GM19239 (cell line): Measurements from ENCODE around the gene COLQ.
"Not testable (repeated sequence)": the region's sequence is repeated elsewhere in the genome, so short reads cannot be mapped to it uniquely, and the experiment has no call there.

ENCODE experiments used
- DNase-seq: peaks from one replicate; pipeline ENCODE4 v3.0.0; 2011; ENCODE audit warnings: low spot score; ENCODE audit not compliant: insufficient read length
- FAIRE-seq: peaks from 2 replicates; lab custom pipeline; 2011; peaks lifted over from hg19 to GRCh38; lab: Jason Lieb, UNC

Gene COLQ

DNA sequence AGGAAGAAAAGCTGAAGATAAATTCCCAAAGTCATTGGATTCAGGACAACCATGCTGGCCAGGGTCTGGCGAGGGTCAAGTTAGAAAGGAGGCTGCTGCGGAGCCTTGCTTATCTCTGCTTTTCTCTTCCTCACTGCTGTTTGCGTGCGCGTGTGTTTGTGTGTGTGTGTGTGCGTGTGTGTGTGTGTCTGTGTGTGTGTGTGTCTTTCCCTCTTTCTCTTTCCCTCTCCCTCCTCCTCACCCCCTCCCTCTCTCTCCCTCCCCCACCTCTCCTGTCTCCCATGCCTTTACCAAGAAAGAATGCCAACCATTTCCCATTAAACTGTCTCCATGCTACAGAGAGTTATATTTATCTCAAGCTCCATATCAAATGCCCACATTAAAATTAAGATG lies at the start of gene COLQ:
Gene COLQ, minus strand, starts transcription at position 134 of the 393 bp plus-strand sequence. Its CDS starts 81 bp downstream, at position 53.
- FAIRE-seq, result no peak
- no peak for DNase-seq

DNA sequence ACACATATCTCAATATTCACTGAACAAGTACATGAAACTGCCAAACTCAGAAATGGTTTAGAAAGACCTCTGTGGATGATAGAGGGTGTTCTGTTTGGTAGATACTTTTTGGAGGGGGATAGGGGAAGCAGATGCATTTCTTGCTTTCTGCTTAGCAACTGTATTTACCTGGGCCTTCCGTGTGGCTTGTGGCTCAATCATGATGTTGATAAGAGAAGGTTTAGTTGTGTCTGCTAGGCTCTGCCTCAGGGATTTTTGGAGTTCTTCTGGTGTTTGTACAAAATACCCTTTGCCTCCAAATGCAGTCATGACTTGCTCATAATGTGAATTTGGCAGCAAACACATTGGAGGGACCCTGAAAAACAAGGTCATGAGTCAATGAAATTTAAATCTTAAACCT lies 41.7 kb upstream of the COLQ start:
- DNase-seq, result no peak
- FAIRE-seq, result no peak

DNA sequence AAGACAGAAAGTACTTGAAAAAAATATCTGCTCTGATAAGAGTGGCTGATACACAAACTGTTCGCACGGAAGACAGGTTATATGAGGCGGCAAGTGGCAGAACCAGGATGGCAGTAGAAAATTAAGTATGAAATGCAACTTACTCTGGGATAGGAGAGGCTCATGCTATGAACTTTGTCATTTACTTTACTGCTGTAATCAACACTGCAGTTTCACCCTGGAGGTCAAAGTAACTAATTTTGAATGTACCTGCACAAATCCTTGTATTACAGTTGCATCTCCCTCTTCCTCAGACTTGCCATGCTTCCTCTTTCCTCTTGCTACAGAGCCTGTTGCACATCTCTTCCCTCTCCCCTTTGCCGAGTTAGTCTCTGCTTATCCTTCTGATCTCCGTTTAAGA lies 41.1 kb upstream of the COLQ start:
- no peak for FAIRE-seq
- no peak for DNase-seq

DNA sequence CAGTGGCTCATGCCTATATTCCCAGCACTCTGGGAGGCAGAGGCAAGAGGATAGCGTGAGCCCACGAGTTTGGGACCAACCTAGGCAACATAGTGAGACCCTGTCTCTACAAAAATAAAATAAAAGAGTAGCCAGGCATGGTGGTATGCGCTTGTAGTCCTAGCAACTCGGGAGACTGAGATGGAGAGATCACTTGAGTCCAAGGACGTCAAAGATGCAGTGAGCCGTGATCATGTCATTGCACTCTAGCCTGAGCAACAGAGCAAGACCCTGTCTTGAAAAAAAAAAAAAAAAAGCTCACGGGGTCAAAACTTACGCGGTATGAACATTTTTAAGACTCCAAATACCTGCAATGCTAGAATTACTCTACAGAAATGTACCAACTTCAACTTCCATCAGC lies 37.1 kb upstream of the COLQ start:
- FAIRE-seq, result no peak
- no peak for DNase-seq

DNA sequence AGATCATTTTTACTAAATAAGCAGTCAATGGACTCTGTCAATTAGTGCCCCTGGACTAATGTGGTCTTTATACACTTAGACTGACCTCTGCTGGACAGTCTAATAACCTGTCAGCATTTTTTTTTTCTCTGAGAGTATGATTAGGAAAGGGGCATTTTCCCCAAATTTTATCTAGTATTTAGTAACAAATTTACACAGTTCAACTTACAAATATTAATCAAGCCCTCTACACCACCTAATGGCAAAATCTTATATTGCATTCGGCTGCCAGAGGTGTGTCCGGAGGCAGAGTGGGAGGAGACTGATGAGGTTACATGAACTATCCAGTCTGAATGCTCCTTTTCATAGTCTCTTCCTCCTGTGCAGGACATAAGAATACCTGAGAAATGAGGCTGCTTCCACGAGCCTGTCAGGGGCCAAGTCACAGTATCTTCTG lies 36.0 kb upstream of the COLQ start:
- DNase-seq (peak; percentile 15), FAIRE-seq (peak; percentile 90)

DNA sequence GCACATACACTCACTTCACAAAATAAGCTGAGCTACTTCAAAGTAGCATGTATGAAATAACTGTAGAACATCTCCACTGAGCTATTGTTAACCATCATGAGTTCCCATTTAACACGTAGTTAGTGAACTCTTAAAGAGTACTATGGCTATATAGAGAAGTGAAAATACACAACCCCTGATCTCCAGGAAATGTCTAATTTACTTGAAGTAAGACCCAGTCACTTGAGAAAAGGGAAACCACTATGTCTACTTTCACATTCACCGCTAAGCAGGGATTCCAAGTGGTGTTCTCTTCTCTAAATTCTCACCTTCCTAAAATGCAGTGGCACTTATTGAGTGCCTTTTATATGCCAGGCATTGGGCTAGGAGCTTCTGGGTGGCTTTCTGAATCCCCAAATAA lies 35.0 kb upstream of the COLQ start:
- FAIRE-seq (peak; percentile 92), DNase-seq (peak; percentile 9)

DNA sequence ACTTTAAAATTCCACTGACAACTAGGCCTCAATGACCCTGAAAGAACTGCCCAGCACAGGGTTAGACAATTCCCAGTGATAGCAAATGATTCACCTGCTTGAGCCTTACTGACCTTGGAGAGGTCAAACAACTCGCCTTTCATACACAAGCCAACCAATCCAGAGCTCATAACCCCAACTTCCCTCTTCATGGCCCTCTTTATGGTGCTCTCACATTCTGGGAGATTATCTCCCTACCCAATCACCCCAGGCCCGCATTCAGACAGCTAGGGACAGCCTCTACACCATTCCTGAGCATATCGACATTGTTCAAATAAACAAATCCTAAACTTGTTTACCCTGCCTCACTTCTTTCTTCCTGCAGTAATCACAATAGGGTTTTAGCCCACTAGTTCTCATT lies 32.2 kb upstream of the COLQ start:
- DNase-seq, result no peak
- FAIRE-seq, result no peak

DNA sequence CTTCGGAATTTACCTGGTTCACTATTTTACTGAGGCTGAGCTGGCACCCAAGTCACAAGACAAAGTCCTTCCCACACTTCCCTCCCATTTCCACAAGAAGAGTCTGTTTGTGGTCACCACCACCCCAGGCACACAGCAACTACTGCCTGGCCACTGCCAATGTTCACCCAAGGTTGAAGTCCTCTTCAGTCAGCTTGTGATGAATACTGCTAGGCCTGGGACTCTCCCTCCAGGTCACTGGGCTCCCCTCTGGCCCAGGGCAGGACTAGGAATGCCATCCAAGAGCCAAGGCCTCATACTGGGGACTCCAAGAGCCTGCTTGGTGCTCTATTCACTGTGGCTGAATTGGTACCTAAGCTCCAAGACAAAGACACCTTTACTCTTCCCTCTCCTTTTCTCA lies 30.4 kb upstream of the COLQ start:
- FAIRE-seq (no peak), DNase-seq (no peak)

DNA sequence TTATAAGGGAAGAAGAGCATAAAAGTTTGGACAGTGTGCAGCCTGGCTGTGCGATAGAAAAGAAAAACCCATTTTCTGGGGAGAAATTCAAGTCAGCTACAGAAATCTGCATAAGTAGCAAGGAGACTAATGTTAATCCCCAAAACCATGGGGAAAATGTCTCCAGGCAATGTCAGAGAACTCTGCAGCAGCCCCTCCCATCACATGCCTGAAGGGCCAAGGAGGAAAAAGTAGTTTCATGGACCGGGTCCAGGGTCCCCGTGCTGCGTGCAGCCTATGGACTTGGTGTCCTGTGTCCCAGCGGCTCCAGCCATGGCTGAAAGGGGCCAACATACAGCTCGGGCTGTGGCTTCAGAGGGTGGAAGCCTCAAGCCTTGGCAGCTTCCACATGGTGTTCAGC lies 28.3 kb upstream of the COLQ start:
- FAIRE-seq (no peak), DNase-seq (no peak)

DNA sequence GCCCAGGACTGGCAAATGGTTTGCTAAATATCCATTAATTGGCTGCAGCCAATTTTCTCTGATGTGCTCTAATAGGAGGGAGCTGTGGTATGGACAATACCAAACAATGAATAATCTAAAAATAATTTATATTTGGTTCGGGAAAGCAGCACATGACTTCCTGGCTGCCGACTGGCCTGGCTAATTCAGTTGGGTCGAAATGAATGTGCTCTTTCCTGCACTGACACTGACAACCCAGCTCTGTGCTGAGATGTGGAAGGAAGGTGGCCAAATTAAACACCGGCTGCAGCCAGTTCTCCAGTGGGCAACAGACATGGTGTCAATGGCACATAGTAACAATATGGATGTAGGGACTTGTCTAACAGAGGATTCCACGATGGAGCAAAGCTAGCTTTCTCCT lies 21.1 kb upstream of the COLQ start:
- no peak for DNase-seq
- FAIRE-seq, result no peak

DNA sequence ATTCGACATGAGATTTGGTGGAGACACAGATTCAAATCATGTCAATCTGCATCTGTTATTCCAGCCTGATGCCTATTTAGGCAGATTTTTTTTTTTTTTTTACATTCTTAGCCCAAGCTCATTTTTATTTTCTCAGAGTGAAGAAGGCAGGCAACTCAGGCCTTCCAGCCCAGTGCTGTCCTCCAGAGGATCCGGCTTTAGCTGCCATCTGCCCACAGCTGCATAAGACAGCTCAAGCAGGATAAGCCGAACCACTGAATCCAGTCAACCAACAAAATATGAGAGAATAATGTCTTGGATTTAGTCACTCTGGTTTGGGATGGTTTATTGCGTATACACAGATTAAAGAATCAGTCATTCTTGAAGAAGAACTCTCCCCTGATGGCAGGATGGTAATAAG lies 19.9 kb upstream of the COLQ start:
- no peak for DNase-seq
- FAIRE-seq, result no peak

DNA sequence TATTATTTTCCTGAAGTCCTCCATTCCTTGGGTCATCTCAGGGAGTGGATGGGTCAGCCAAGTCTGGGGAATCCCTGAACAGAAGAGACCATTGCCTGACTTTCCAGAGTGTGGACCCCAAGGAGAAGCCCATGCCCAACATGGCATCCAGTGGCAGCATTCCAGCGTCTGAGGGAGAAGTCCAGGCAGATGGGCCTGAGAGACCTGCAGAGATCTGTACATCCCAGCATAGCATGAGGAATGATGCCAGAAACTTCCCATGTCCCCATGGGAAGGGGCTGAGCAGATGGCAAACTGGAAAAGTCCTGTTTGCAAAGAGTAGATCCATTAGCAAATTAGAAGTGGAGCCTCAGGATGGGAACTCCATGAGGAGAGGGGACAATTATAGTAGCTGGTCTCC lies 17.6 kb upstream of the COLQ start:
- DNase-seq, result no peak
- no peak for FAIRE-seq

DNA sequence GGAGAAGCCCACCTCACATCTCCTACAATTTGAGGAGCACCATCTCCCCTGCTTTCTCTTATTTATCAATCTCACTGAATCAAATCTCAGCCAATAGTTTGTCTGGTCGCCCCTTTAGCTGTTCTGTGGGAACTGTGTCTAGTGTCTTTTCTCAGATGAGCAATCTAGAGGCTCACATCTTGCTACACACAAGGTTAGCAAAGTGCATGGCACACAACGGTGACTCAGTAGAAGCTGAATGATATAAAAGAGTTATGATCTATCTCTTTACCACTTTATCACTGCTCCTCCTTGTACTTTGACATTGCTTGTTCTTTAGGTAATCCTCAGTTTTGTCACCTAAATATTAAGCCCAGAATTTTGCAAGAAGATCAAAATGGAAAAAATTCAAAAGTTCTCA lies 16.8 kb upstream of the COLQ start:
- DNase-seq (no peak), FAIRE-seq (no peak)

DNA sequence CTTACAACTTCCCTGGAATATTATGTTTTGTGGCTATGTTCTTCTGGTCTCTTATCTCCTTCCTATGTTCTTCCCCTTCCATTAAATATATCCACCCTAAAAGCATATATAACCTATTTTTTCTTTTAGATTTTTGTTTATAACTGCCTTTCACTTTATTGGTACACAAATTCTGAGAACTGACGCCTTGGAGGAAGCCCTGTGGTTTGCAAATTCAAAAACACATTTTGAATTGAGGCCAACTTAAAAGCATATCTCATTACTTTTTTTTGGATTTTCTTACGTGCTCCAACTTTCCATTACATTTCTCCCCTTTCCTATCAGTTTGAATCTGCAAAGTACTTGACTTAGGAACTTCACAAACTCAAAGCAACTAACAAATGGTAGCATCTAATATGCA lies 15.3 kb upstream of the COLQ start:
- DNase-seq (no peak), FAIRE-seq (no peak)

DNA sequence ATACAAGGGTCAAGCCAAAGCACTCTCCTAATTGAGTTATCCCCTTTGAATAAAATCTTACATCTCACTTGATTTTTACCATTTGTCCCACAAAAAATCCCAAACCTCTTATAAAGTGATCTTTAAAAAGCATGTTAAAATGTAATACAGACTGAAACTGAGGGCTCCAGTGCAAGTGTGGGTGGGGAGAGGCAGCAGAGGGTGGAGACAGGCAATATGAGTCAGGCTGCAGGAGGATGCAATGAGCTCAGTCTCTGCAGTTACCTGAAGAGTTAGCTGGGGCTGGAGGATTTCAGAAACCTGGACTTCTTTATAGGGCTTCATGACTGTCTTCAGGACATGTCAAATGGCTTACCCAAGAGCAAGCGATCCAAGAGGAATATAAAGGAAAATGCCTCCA lies 14.2 kb upstream of the COLQ start:
- FAIRE-seq (no peak), DNase-seq (no peak)

DNA sequence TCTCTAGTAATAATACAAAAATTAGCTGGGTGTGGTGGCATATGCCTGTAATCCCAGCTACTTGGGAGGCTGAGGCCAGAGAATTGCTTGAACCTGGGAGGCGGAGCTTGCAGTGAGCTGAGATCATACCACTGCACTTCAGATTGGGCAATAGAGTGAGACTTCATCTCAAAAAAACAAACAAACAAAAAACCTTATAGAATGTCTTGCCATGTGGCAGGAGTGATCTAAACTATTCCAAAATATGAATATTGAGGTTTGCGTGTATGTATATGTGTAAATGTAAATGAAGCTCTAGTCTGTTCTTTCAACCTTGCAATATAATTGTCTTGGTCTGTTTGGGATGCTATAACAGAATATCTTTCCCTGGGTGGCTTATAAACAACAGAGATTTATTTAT lies 11.1 kb upstream of the COLQ start:
- DNase-seq, FAIRE-seq: not testable (repeated sequence)

DNA sequence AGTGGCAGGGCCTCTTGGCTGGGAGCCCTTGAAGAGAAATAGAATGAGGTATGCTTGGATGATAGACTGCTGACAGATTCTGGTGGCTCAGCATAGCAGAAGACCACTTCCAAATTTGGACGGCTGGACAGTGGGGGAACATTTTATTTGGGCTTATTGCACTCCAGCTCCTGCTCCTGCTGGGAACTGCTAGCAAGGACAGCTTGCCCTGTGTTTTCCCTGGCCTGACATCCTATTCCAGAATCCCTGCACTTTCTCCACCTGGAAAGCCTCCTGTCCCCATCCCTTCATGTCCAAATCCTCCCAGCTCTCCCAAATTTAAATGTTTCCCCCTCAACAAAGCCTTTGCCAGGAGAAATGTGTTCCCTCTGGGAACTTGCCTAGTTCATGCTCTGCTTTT lies 9.8 kb upstream of the COLQ start:
- no peak for DNase-seq
- no peak for FAIRE-seq

DNA sequence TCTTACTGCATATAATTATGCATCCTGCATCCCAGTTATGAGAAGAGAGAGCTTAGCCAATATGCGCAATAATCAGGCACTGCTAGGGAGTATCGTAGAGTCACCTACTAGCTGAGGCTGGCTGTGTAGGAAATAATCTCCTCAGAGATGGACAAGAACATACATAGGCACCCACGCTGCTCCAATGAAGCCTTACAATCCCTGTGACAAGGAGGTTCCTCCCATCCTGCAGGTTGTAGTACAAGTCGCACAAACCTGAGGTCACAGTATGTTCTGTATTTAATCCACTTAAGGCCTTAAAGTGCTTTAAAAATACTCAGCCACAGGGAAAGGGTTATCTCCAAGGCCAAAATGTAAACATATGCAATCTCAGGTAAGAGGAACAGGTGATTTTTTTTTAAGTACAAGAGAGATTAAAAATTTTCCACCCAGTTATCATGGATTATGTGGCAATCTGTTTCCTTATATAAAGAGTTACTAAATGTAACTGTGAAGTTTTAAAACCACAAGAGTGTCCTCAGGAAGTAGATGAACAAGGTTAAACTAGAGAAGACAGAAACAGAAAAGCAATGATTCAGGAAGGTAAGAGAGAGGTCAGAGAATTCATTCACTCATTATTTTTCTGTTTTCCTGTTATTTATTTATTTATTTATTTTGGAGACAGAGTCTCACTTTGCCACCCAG lies 7.5 kb upstream of the COLQ start:
- FAIRE-seq (no peak), DNase-seq (no peak)

DNA sequence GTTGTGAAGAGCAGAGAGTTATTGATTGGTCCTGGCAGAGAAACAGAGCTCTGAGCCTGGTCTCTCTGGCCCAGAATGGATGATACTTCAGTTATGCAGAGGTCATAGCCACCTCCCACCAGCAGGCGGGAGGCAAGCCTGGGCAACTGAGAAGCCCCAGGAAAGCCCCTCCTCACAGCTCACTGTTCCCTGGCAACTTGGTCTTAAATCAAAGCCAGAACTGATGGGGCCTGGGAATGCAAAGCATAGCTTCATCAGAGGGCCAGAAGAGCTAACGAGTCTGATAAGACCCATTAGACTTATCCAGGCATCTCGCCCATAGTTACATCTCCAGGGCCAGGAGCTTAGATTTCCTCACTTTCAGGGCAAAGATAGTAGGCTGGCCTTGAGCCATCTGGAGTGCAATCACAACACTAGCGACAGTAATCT lies 5.5 kb upstream of the COLQ start:
- DNase-seq (no peak), FAIRE-seq (no peak)

DNA sequence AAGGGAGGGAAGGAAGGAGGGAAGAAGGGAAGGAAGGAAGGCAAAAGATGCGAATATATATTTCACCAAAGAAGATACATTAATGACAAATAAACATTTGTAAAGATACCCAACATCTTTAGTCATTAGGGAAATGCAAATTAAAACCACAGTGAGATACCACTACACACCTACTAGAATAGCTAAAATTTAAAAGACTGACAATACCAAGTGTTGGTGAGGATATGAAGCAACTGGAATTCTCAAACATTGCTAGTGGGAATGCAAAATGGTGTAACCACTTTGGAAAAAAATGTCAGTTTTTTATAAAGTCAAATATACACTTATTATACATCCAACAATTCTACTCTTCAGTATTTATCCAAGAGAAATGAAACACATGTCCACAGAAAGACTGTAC lies 4.3 kb upstream of the COLQ start:
- no peak for DNase-seq
- FAIRE-seq, result no peak

DNA sequence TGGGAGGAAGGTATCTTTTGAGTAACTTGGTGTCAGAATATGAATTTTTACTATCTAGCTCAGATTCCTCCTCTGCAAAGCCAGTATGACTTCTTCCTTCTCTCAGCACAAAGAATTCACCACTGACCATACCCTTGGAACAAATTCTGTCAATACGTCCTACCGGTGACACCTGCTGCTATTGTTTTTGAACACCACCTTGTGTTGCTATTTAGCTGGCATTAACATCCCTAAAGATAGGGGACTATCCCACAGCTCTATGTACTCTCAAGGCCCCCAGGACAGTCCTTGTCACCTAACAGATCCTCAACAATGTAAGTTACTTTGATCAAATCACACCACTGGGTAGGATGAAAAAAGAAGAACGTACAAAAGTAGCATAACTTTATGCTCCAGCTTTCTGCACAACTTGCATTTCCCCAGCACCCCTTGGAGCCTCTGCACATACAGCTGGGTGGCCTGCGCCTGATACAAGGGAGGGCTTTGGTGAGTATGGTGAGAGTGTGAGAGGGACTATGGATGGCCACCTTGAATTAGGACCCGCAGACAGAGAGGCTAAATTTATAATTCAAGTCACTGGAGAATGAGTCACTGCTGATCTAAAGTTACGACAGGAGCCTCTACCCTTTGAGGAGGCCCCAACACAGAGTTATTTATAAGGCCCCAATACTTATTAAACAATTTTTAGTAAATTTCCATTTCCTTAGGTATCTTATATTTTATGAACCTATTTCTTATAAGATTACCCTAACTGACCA lies 2.3 kb upstream of the COLQ start:
- DNase-seq (no peak), FAIRE-seq (no peak)

DNA sequence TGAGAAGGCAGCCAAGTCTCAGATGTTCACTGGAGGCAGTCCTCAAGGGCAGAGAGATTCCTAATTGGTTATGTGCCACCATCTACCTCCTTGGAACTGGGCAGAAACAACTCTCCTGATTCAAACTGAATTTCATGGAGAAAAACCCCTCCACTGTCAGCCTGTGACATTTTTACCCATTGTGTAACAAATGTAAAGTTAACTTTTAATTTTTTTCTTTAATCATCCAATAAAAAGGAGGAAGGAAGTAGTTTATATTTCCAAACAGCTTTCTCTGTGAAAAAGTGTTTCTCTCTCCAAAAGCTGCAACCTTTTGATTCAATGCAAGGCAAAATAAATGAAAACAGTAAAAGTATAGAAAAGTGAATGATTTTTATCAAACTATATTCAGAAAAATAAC lies 510 bp upstream of the COLQ start:
- DNase-seq (no peak), FAIRE-seq (no peak)
